HAP-1 (cell line): ENCODE measurements around the gene ESYT2.

Source experiments
- DNase-seq, 2 experiments: peaks; one replicate each; pipeline ENCODE4 v3.0.0-alpha.2; 2016 to 2020; ENCODE audit warnings: low spot score in 2 of 2
- H3K27me3 ChIP-seq: fragments of 250-450 bp; sonication (Bioruptor Pico); 2 replicates; pipeline ENCODE4 v1.5.1; 2020; ENCODE audit warnings: low read depth, mild to moderate bottlenecking, moderate library complexity
- H3K36me3 ChIP-seq: fragments of 250-450 bp; sonication (Bioruptor Pico); replicated peaks from 2 replicates; pipeline ENCODE4 v1.5.1; 2020; ENCODE audit warnings: mild to moderate bottlenecking
- H3K4me1 ChIP-seq: fragments of 250-450 bp; sonication (Bioruptor Pico); 2 replicates; pipeline ENCODE4 v1.5.1; 2020; ENCODE audit warnings: mild to moderate bottlenecking
- H3K4me3 ChIP-seq: fragments of 250-450 bp; sonication (Bioruptor Pico); 2 replicates; pipeline ENCODE4 v1.5.1; 2020; ENCODE audit warnings: mild to moderate bottlenecking, moderate library complexity
- H3K9me3 ChIP-seq: fragments of 250-450 bp; sonication (Bioruptor Pico); 2 replicates; pipeline ENCODE4 v1.5.1; 2020; ENCODE audit warnings: mild to moderate bottlenecking, moderate library complexity
- in situ Hi-C: fragments of 300-500 bp; cut with MboI; formaldehyde crosslinking; loops from 3 replicates; pipeline ENCODE4 v1.14.3; 2020; ENCODE audit warnings: low sequenced_read_pairs, inconsistent platforms, mixed read lengths

The ESYT2 gene

DNA sequence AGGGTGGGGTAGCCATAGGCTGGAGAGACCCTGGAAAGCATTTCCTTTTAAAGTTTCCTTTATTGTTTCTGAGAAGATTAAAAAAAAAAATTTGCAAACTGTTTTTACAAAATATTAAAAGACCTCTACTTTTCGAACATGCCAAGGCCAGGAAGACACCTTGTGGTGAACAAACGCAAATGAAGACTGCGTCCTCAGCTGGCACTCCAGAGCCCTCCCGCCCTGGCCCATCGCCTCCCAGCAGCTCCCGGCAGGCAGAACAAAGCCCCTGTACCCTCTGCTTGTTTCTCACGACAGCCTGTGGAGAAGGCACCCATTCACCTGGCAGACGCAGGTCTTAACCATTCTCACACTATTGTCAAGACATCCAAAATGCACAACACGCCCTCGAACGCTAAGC lies 56.4 kb downstream of the ESYT2 start:
- no peaks in the 10 kb centered on the region for H3K27me3 ChIP-seq
- H3K4me1 ChIP-seq = no peaks in the 10 kb centered on the region
- in situ Hi-C loops = no loop called here
- H3K9me3 ChIP-seq = no peaks in the 10 kb centered on the region
- no peaks in the 10 kb centered on the region for H3K36me3 ChIP-seq
- H3K4me3 ChIP-seq = no peak overlapping the region
- DNase-seq = no peak

DNA sequence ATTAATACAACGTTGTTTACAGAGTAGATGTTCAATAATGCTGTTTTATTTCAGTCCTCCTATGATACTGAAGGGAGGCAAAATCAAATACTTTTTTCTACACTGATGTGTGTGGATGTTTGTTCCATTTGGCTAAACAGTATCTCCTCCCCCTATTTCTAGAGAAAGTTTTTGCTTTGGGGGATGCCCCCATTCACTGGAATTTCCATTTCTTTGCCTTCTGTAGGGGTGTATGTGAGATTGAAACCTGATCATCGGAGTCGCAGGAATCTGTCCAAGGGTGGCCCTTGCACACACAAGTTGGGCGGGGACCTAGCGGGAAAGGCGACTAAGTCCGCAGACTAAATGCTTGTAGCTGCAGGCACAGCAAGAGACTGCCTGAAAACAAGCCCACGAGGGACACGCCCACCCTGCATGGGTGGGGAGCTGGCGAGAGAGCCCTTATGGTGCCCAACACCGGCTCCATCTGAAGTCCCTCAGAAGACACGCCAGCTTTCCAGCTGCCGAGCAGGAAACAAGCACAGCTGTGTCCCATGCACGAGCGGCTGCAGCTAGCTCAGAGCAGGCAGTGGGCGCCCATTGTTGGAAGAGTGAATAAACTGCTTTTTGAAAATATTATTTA lies 58.0 kb downstream of the ESYT2 start:
- in situ Hi-C loops = no loop called here
- Histone ChIP-seq H3K4me3 (no peak overlapping the region), H3K36me3 (no peaks in the 10 kb centered on the region), H3K4me1 (no peaks in the 10 kb centered on the region), H3K9me3 (no peaks in the 10 kb centered on the region), H3K27me3 (no peaks in the 10 kb centered on the region)
- DNase-seq = no peak

DNA sequence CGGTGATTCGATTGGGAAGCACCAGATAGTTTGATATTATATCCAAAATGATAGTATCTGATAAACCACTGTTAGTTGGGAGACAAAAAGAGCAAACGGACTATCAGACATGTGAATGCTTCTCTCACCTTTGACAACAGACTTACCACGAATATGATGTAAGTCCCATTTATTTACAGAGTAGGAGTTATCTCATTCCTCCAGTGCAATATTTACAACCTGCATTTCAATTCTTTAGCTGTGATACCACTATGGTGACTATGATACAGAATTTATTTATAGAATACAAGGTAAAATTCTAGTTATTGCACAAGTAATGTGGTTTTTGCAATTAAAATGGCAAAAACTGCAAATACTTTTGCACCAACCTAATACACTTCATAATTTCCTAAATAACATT lies 61.6 kb downstream of the ESYT2 start:
- Histone ChIP-seq H3K27me3 (no peaks in the 10 kb centered on the region), H3K4me1 (no peaks in the 10 kb centered on the region), H3K36me3 (peaks cover 7% of the 10 kb centered on the region), H3K9me3 (no peaks in the 10 kb centered on the region), H3K4me3 (no peak overlapping the region)
- DNase-seq = no peak
- in situ Hi-C loops = no loop called here

DNA sequence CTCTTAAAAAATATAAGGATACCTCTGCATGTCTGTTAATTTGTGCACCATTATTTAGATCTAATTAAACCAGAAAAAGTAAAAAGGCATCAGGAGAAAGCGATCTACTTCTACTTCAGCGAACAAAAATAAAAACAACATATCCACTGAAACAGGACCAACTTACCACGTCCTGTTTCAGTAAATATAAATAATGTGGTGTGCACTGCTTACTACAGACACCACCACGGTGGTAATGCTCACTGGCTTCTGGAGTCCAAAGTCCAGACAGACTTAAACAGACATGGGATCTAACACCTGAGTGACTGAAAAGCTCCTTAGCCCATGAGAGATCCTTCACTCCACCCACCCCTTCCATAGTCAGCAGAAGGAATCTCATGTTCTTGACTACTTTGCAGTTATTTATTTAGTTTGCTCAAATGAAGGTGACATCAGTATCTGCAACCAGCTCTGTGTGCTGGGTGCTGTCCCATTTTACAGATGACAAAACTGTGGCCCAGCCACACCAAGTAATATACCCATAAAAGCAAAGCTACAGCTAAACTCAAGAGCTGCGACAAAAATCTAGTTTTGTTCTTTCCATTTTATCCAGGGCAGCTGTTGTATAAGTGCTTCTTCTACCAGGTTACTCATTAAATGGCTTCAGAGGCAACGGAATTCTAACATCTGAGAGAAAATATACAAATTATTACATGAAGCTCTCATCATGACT lies 62.6 kb downstream of the ESYT2 start:
- Histone ChIP-seq H3K4me3 (no peak overlapping the region), H3K9me3 (no peaks in the 10 kb centered on the region), H3K4me1 (no peaks in the 10 kb centered on the region), H3K36me3 (peaks cover 7% of the 10 kb centered on the region), H3K27me3 (no peaks in the 10 kb centered on the region)
- DNase-seq = no peak
- in situ Hi-C loops = no loop called here

DNA sequence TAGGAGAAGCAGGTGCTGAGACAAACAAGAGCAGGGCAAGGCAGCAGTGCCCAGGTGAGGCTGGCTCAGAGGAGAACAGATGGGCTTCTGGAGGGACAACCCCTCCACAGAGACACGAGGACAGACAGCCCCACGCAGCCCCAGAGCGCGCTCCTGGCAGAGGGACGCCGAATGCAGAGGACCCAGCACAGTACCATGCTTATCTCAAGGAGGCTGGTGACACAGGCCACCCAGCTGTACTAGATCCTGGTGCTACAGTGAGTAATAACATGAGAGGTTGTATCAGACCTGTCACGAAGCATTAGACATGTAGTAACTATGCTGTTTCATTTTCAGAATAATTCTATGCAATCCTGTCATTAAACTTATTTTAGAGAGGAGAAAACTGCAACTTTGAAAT lies 64.3 kb downstream of the ESYT2 start:
- no peak for DNase-seq
- Histone ChIP-seq H3K9me3 (no peaks in the 10 kb centered on the region), H3K4me1 (no peaks in the 10 kb centered on the region), H3K36me3 (peaks cover 12% of the 10 kb centered on the region), H3K4me3 (no peak overlapping the region), H3K27me3 (no peaks in the 10 kb centered on the region)
- in situ Hi-C loops = no loop called here

DNA sequence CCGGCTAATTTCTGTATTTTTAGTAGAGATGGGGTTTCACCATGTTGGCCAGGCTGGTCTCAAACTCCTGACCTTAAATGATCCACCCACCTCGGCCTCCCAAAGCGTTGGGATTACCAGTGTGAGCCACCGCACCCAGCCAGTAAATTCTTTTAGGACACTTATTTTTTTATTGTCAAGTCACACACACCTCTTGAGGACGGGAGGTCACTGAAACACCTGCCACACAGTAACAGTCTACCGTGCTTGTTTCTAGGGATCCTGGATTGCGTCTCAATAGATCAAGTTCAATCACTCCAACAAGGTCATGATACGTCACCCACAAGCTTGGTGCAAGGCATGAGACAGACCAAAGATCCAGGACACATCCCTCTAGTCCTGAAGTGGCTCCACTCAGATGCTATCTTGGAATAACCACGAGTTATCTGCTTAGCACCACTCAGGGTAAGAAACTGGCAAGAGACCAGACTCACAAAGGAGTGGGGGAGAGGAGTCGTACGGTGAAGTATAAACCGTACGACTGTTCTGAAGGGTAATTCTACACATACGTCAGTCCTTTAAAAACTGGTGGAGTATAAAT lies 65.8 kb downstream of the ESYT2 start:
- no peak for DNase-seq
- no peaks in the 10 kb centered on the region for H3K9me3 ChIP-seq
- H3K4me3 ChIP-seq = no peak overlapping the region
- H3K27me3 ChIP-seq = no peaks in the 10 kb centered on the region
- H3K36me3 ChIP-seq = peaks cover 24% of the 10 kb centered on the region
- in situ Hi-C loops = no loop called here
- no peaks in the 10 kb centered on the region for H3K4me1 ChIP-seq

DNA sequence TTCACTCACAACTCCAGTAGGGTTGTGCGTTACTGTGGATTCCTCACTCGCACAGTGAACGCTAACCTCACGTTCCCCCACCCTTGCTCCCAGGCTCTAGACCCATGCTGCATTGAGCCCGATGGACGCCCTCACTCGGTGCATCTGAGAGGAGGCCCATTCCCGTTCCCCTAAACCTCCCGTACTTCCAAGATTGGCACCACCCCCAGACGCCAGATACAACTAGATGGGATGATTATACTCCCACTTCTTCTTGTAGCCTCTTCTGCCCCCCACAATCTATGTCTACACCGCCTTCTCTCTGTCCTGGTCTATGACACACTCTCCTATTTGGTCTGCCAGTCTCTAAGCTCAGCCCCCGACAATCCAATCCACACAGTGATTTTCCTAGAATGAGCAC lies 67.4 kb downstream of the ESYT2 start:
- no peaks in the 10 kb centered on the region for H3K4me1 ChIP-seq
- in situ Hi-C loops = no loop called here
- no peak for DNase-seq
- no peaks in the 10 kb centered on the region for H3K9me3 ChIP-seq
- H3K27me3 ChIP-seq = no peaks in the 10 kb centered on the region
- H3K36me3 ChIP-seq = peaks cover 34% of the 10 kb centered on the region
- no peak overlapping the region for H3K4me3 ChIP-seq

DNA sequence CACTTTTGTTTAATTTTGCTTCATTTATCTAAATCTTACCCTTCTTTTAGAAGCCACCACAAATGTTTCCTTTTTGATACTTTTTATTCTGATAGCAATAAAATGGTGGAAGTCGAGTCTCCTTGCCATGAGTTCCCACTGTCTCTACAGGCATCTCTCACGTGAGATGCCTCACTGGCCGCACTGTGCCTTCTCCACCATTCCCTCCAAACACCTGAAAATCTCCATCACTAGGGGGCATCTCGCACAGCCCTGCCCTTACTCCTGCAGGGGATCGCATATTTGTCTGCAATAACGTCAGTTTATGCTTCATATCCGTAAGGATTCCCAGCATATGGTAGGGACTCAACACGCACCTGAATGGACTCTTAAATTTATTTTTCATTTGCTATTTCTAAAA lies 68.4 kb downstream of the ESYT2 start:
- Histone ChIP-seq H3K4me1 (no peaks in the 10 kb centered on the region), H3K4me3 (no peak overlapping the region), H3K9me3 (no peaks in the 10 kb centered on the region), H3K27me3 (no peaks in the 10 kb centered on the region), H3K36me3 (peaks cover 34% of the 10 kb centered on the region)
- in situ Hi-C loops = no loop called here
- DNase-seq = no peak

DNA sequence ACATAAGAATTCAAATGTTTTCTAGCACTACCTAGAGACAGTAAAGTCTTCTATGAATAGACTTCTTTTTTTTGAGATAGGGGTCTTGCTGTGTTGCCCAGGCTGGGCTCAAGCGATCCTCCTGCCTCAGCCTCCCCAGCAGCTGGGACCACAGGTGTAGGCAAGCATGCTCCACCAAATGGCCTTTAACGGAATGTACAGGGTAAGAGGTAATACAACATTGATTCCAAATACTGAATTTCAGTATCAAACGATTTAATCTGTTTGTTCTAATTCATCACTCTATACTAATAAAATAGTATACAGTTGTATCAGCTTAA lies 68.9 kb downstream of the ESYT2 start:
- H3K36me3 ChIP-seq = peaks cover 34% of the 10 kb centered on the region
- no peak overlapping the region for H3K4me3 ChIP-seq
- no peak for DNase-seq
- in situ Hi-C loops = no loop called here
- H3K27me3 ChIP-seq = no peaks in the 10 kb centered on the region
- no peaks in the 10 kb centered on the region for H3K9me3 ChIP-seq
- no peaks in the 10 kb centered on the region for H3K4me1 ChIP-seq

DNA sequence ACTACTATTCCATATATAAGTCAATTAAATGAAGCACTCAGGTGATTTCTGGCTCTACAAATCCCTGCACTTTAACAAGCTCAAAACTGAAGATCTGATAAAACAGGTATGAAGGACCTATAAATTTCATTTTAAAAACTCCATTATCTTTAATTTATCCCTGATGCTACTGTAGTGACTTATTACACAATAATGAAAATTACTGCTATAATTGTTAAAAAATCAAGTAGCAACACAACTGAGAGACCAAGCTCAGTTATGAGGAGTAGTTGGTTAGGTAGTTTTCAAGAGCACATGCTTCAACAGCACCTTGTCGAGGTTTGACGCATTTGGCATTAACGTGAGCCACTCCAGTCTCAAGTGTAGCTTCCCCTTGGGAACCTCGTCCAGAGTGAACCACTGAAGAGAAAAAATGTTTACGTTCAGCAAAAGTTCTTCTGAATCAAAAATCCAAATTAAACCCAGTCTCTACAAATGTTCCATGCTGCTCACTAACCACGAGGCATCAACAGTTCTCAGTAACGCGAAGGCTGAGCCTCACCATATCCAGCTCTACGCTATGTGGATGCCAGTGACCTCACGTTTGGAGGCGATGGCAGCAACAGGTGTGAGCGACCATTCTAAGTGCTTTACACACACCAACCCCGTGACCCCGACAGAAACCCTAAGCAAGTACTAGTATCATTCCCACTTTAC lies 69.4 kb downstream of the ESYT2 start:
- no peak overlapping the region for H3K4me3 ChIP-seq
- no peaks in the 10 kb centered on the region for H3K4me1 ChIP-seq
- no peak for DNase-seq
- H3K27me3 ChIP-seq = no peaks in the 10 kb centered on the region
- peaks cover 34% of the 10 kb centered on the region for H3K36me3 ChIP-seq
- H3K9me3 ChIP-seq = no peaks in the 10 kb centered on the region
- in situ Hi-C loops = no loop called here

DNA sequence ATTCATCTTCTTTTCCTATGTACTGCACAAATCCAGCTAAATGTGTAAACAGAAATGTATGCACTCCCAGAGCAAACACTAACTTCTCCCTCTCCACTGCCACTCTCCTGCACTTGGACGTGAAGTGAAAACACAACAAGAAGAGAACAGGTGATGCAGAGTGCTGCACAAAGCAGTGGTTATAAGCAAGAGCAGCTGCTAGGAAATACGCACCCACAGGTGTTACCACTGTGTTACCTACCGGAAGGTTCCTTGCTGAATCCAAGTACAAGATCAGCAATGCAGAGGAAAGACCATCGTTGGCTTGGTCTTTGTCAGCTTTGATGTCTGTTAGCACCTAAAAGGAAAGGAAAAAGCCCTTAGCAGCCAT lies 70.1 kb downstream of the ESYT2 start:
- H3K36me3 ChIP-seq = peaks cover 32% of the 10 kb centered on the region

DNA sequence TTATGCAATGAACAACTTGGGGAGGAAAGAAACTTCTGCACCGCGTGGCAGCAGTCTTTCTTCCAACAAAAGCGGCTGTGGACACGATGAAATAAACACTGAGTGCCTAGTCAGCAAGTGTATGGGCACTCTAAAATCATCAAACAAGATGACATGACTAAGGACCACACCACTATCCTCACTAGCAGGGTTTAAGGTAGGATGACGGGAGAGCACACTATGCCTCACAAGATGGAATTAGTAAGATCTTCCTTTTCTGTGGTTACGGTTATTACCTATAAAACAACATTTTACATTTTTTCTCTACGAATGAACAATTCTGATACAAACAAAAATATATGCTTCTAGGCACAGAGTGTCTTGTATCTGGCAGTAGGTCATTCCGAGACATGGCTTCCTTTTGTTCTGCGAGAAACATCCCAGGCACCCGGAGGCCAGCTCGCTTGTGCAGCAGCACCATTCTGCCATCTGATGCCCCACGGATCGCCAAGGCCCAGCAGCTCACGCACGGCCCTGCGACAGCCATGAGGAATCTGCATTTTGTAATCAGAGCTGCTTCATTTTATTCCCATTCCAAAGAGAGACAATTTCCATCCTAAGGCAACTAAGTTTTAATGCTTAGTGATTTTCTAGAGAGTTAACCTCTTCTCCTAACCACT lies 70.6 kb downstream of the ESYT2 start:
- no peak for DNase-seq
- Histone ChIP-seq H3K36me3 (peaks cover 27% of the 10 kb centered on the region), H3K27me3 (no peaks in the 10 kb centered on the region), H3K9me3 (no peaks in the 10 kb centered on the region), H3K4me3 (no peak overlapping the region), H3K4me1 (no peaks in the 10 kb centered on the region)
- in situ Hi-C loops = no loop called here

More for the DNA sequence above, 70.1 kb downstream of the ESYT2 start:
- in situ Hi-C loops = no loop called here
- H3K4me1 ChIP-seq = no peaks in the 10 kb centered on the region
- DNase-seq = no peak
- H3K27me3 ChIP-seq = no peaks in the 10 kb centered on the region
- H3K9me3 ChIP-seq = no peaks in the 10 kb centered on the region
- H3K4me3 ChIP-seq = no peak overlapping the region

DNA sequence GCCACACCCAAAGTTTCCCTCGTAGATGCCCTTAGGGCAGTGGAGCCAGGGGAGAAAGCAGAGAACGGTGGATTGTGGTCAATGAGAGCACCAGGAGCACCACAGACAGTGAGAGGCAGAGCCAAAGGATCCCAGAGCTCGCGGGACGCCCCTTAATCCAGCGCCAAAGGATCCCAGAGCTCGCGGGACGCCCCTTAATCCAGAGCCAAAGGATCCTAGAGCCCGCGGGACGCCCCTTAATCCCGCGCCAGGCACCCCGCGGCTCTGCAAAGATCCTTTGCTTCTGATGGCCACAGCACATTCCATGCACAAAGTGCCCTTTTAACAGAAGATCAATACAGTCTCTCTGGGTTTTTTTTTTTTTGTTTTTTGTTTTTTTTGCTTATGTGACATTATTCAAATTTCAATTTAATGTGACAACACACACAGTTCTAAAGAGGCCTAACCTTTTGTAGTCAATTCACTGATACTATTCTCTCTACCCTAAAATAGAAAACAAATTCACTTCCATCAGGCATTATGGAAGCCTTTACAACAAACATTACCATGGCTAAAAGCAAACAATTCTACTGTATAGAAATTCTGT lies 71.8 kb downstream of the ESYT2 start:
- no peaks in the 10 kb centered on the region for H3K27me3 ChIP-seq
- H3K36me3 ChIP-seq = peaks cover 27% of the 10 kb centered on the region
- no peak overlapping the region for H3K4me3 ChIP-seq
- H3K9me3 ChIP-seq = no peaks in the 10 kb centered on the region
- in situ Hi-C loops = no loop called here
- H3K4me1 ChIP-seq = peaks cover 6% of the 10 kb centered on the region; the same call in 1 of the 2 replicates
- DNase-seq = no peak
